GM12878 (cell line): ENCODE data around the gene STRBP. TPM values are rescaled to one million over a fixed set of nuclear protein-coding genes. Genes with fewer than 3 reads are reported as not detected.

Experiments used
- ATAC-seq: fragments of 200-7000 bp; cut with Tn5 transposase; 3 replicates; pipeline ENCODE4 v1.9.1; 2020; ENCODE audit warnings: mild to moderate bottlenecking, moderate library complexity
- BruUV-seq: library from RNA; stranded (reverse); fragments of 400-500 nt; replicated peaks from 2 replicates; lab custom pipeline; 2021; lab: Mats Ljungman, UMichigan
- CTCF ChIA-PET: fragments of 300-600 bp; sonication (Branson Sonifier 250); formaldehyde crosslinking; extraction: SDS; loops from one replicate; lab custom pipeline; 2021; ENCODE audit warnings: inconsistent platforms; lab: Yijun Ruan, JAX
- POLR2A ChIA-PET: fragments of 350-600 bp; formaldehyde crosslinking; extraction: SDS; loops from one replicate; lab custom pipeline; 2021; ENCODE audit warnings: inconsistent platforms; lab: Charles Lee
- RAD21 ChIA-PET: fragments of 300-600 bp; sonication (Branson Sonifier 250); formaldehyde crosslinking; loops from one replicate; lab custom pipeline; 2023; ENCODE audit warnings: antibody characterized with exemption; ENCODE audit not compliant: unreplicated experiment; lab: Charles Lee
- SMC1A ChIA-PET: fragments of 300-600 bp; sonication (Branson Sonifier 250); formaldehyde crosslinking; loops from one replicate; lab custom pipeline; 2023; ENCODE audit not compliant: unreplicated experiment, uncharacterized antibody; lab: Charles Lee
- DNase-seq: peaks from one replicate; pipeline ENCODE4 v3.0.0-alpha.2; 2011; ENCODE audit warnings: low read depth, low spot score
- FAIRE-seq: peaks from 3 replicates; lab custom pipeline; 2011; peaks lifted over from hg19 to GRCh38; lab: Jason Lieb, UNC
- H2AFZ ChIP-seq: 2 replicates; pipeline ENCODE4 v1.6.0; 2011; ENCODE audit warnings: low read depth, low read length, control low read depth; ENCODE audit not compliant: control insufficient read depth
- H3K27ac ChIP-seq: 2 replicates; pipeline ENCODE4 v1.5.1; 2011; ENCODE audit warnings: control low read depth; ENCODE audit not compliant: control insufficient read depth, insufficient read depth
- H3K27me3 ChIP-seq, 2 experiments: replicated peaks in 1 of 2; 2 replicates each; pipeline versions ENCODE4 v1.6.0 to v1.6.1; 2011; ENCODE audit warnings: low read length in 1 of 2; ENCODE audit not compliant: control insufficient read depth in 2 of 2, insufficient read depth in 2 of 2
- H3K36me3 ChIP-seq, 2 experiments: 2 replicates each; pipeline ENCODE4 v1.5.1; 2011; ENCODE audit warnings: low read length in 1 of 2; ENCODE audit not compliant: control insufficient read depth in 2 of 2, insufficient read depth in 2 of 2
- H3K4me1 ChIP-seq: 2 replicates; pipeline ENCODE4 v1.6.1; 2011; ENCODE audit warnings: mild to moderate bottlenecking, low read length, moderate library complexity, mixed read lengths; ENCODE audit not compliant: control insufficient read depth, insufficient read depth
- H3K4me2 ChIP-seq: 2 replicates; pipeline ENCODE4 v1.6.0; 2011; ENCODE audit warnings: control low read depth; ENCODE audit not compliant: control insufficient read depth, insufficient read depth
- H3K4me3 ChIP-seq: fragments of 200-600 bp; sonication (generic); 2 replicates; pipeline ENCODE4 v1.5.1; 2016
- H3K79me2 ChIP-seq: 2 replicates; pipeline ENCODE4 v1.6.0; 2011; ENCODE audit warnings: low read length; ENCODE audit not compliant: control insufficient read depth, insufficient read depth
- H3K9ac ChIP-seq: 2 replicates; pipeline ENCODE4 v1.8.0; 2011; ENCODE audit warnings: low read length, control low read depth, mixed read lengths; ENCODE audit not compliant: control insufficient read depth, insufficient read depth
- H3K9me3 ChIP-seq: replicated peaks from 3 replicates; pipeline ENCODE4 v1.5.1; 2011; ENCODE audit warnings: mild to moderate bottlenecking, low read length; ENCODE audit not compliant: control insufficient read depth, insufficient read depth
- H4K20me1 ChIP-seq: 2 replicates; pipeline ENCODE4 v1.6.0; 2011; ENCODE audit not compliant: control insufficient read depth, insufficient read depth
- ATF3 ChIP-seq: IDR thresholded peaks from 2 replicates; pipeline ENCODE4 v1.6.1; 2011; ENCODE audit warnings: low read depth, mild to moderate bottlenecking, low read length, moderate library complexity, borderline replicate concordance; ENCODE audit errors: extremely low read depth
- EGR1 ChIP-seq, 2 experiments: IDR thresholded peaks; 1 replicate in 1 of 2; 2 replicates in 1 of 2; pipeline ENCODE4 v1.6.1; 2011 to 2012; ENCODE audit warnings: low read depth in 2 of 2, low read length in 2 of 2, borderline replicate concordance in 1 of 2, mild to moderate bottlenecking in 1 of 2, moderate library complexity in 1 of 2
- TCF12 ChIP-seq: IDR thresholded peaks from 2 replicates; pipeline ENCODE4 v1.6.1; 2011; ENCODE audit warnings: low read depth, mild to moderate bottlenecking, low read length
- ZBTB40 ChIP-seq: fragments of 450-650 bp; IDR thresholded peaks from 2 replicates; pipeline ENCODE4 v1.6.1; 2016; ENCODE audit warnings: mild to moderate bottlenecking, moderate library complexity, borderline replicate concordance
- ZNF207 ChIP-seq: fragments of 450-650 bp; IDR thresholded peaks from 2 replicates; pipeline ENCODE4 v1.6.1; 2014; ENCODE audit warnings: antibody characterized with exemption, mild to moderate bottlenecking, borderline replicate concordance
- ZNF687 ChIP-seq: fragments of 450-650 bp; IDR thresholded peaks from 2 replicates; pipeline ENCODE4 v1.6.1; 2017; ENCODE audit warnings: mild to moderate bottlenecking, moderate library complexity
- ZSCAN29 ChIP-seq: fragments of 450-650 bp; IDR thresholded peaks from 2 replicates; pipeline ENCODE4 v1.6.1; 2017; ENCODE audit warnings: mild to moderate bottlenecking, moderate library complexity
- WGBS: methylation state at CpG from one replicate; pipeline ENCODE4 v1.1.6; 2016; ENCODE audit warnings: low lambda C conversion rate; ENCODE audit not compliant: insufficient replicate concordance, insufficient coverage; ENCODE audit errors: missing lambda C conversion rate; 5-methylcytosine and 5-hydroxymethylcytosine counted together
- in situ Hi-C: fragments of 300-500 bp; cut with MboI; formaldehyde crosslinking; loops from 9 replicates; pipeline ENCODE4 v1.14.3; 2018; ENCODE audit warnings: mixed read lengths
- intact Hi-C: fragments of 100-400 bp; cut with micrococcal nuclease; formaldehyde crosslinking; loops from one replicate; pipeline ENCODE4 v1.14.2; 2022; ENCODE audit not compliant: unreplicated experiment
- polyA plus RNA-seq, 11 experiments: library from polyadenylated mRNA; depleted of rRNA in 4 of 11; unstranded in 6 of 11; stranded (reverse) in 5 of 11; fragments of >200 nt; fragmentation: Nextera tagmentation in 4 of 11; fragmentation: Illumina TruSeq in 1 of 11; extraction: Ambion mirVana in 4 of 11; extraction: Trizol in 1 of 11; gene quantifications; 1 replicate in 1 of 11; 2 replicates in 10 of 11; pipeline versions ENCODE4 v1.2.1 to v1.2.3, GENCODE V29; 2011 to 2016; ENCODE audit warnings: inconsistent platforms in 2 of 11, missing spikeins in 2 of 11, low read depth in 1 of 11
- total RNA-seq, 4 experiments: library from RNA; depleted of rRNA in 3 of 4; stranded (reverse); fragments of >200 nt in 3 of 4; fragmentation: Illumina TruSeq in 1 of 4; extraction: Trizol in 1 of 4; gene quantifications; 2 replicates each; pipeline versions ENCODE4 v1.2.1 to v1.2.3, GENCODE V29; 2013 to 2021
- TF ChIP-seq, protein P1 (sequence below): fragments of 450-650 bp; conservative IDR thresholded peaks from 2 replicates; pipeline ENCODE4 v1.6.1; 2017; ENCODE audit warnings: mild to moderate bottlenecking, moderate library complexity

Gene STRBP
- total and polyA plus RNA-seq, 10 of the 15 experiments (the other 5 are each of a cell fraction or from before 2014, with no cell fraction given): 31.0 to 96.8 (median 71.4) TPM

DNA sequence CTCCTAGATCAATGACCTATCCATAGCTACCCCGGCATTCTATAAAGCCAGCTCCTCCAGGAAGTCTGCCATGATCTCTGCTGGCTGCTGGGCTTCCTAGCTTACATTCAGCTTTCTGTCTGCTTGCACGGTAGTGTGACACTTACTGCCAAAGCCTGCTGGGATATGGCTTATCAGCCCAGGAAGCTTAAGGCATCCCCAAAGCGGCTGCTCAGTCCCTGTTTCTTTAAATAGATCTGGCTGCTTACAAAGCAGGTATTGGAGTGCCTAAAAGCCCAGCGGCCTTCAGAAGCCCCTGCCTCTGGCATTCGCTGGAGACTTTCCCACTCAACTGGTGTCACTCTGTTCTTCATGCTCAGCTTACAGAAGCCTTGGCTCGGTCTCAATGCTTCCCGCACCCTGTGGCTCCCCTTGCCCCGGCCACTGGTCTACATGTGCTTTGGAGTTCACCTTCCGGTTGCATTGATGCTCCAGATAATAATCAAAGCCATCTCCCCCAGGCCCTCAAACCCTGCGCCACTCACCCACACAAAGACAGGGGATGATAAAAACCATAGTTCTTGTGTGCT, 31.3 kb upstream of the STRBP start:
- H3K79me2 ChIP-seq: no peaks in the 10 kb centered on the region
- H3K9me3 ChIP-seq: no peaks in the 10 kb centered on the region
- ATAC-seq (no peak), DNase-seq (no peak), FAIRE-seq (no peak)
- in situ Hi-C loops: no loop called here
- ChIA-PET CTCF (no interaction called here), SMC1A (no interaction called here), RAD21 (interaction anchor here (0.7 to 1.3 kb wide), 3 partner anchors 19 to 55 kb away, joined by 3 to 5 read pairs (median 3); no protein-coding TSS in a partner anchor), POLR2A (interaction anchor here (0.5 kb wide), 1 partner anchor 571 kb away, joined by 3 read pairs; no protein-coding TSS in a partner anchor)
- H3K4me1 ChIP-seq: no peaks in the 10 kb centered on the region; the same call in 1 of the 2 replicates
- no peak overlapping the region for H2AFZ ChIP-seq
- no peak overlapping the region for H3K9ac ChIP-seq
- intact Hi-C loops: no loop called here
- WGBS: 81% methylated on average over 10 of the region's 10 CpGs
- no peaks in the 10 kb centered on the region for H3K27me3 ChIP-seq
- no peak for TF ChIP-seq EGR1 (IDR thresholded peaks at IDR 0.05; ENCODE audit: borderline replicate concordance in 1 of 2, low read depth in 2 of 2, low read length in 2 of 2)
- TF ChIP-seq TCF12: no peak
- TF ChIP-seq ZSCAN29: no peak
- no peak for TF ChIP-seq ZBTB40
- TF ChIP-seq, protein P1, sequence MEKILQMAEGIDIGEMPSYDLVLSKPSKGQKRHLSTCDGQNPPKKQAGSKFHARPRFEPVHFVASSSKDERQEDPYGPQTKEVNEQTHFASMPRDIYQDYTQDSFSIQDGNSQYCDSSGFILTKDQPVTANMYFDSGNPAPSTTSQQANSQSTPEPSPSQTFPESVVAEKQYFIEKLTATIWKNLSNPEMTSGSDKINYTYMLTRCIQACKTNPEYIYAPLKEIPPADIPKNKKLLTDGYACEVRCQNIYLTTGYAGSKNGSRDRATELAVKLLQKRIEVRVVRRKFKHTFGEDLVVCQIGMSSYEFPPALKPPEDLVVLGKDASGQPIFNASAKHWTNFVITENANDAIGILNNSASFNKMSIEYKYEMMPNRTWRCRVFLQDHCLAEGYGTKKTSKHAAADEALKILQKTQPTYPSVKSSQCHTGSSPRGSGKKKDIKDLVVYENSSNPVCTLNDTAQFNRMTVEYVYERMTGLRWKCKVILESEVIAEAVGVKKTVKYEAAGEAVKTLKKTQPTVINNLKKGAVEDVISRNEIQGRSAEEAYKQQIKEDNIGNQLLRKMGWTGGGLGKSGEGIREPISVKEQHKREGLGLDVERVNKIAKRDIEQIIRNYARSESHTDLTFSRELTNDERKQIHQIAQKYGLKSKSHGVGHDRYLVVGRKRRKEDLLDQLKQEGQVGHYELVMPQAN: no peak
- no peak for TF ChIP-seq ZNF207
- TF ChIP-seq ATF3: no peak
- no peak for TF ChIP-seq ZNF687
- BruUV-seq: no TSS peak
- no peaks in the 10 kb centered on the region for H3K36me3 ChIP-seq
- H3K4me3 ChIP-seq: no peak overlapping the region
- H3K4me2 ChIP-seq: no peak overlapping the region
- no peak overlapping the region for H3K27ac ChIP-seq
- no peaks in the 10 kb centered on the region for H4K20me1 ChIP-seq
